ENCODE results near the gene SYT9. TPM values are rescaled to one million over a fixed set of nuclear protein-coding genes. Genes with fewer than 3 reads are reported as not detected.

The SYT9 gene
- total and polyA plus RNA-seq, 10 of the 15 experiments (the other 5 are each of a cell fraction or from before 2014, with no cell fraction given), result 0.03 TPM; not detected in 9

GRCh38 chr11:7437696-7438095 is 186.0 kb downstream of the SYT9 start:
- no peak for TF ChIP-seq CEBPZ (IDR thresholded peaks at IDR 0.05; ENCODE audit: low read depth, low read length)
- no peak for TF ChIP-seq BHLHE40 (IDR thresholded peaks at IDR 0.05; ENCODE audit: borderline replicate concordance in 1 of 2, low read depth in 2 of 2, low read length in 1 of 2)
- no peak for TF ChIP-seq TAF1 (IDR thresholded peaks at IDR 0.05; ENCODE audit: borderline replicate concordance, low read depth, low read length)
- no peak for TF ChIP-seq PBX3 (IDR thresholded peaks at IDR 0.05; ENCODE audit: insufficient replicate concordance, low read depth, low read length)
- no peak for TF ChIP-seq E2F8 (IDR thresholded peaks at IDR 0.05; ENCODE audit: low read depth, partially characterized antibody)
- CTCF ChIA-PET, result interaction anchor here (0.5 to 2.3 kb wide), 5 partner anchors 10 to 596 kb away, joined by 3 to 16 read pairs (median 4); partner anchors contain the start of gene PPFIBP2

More at GRCh38 chr11:7437696-7438095, 186.0 kb downstream of the SYT9 start:
- no peak overlapping the region for H3K4me3 ChIP-seq
- DNase-seq (ENCODE audit: low read depth, low spot score) (no peak), FAIRE-seq (no peak), ATAC-seq (no peak)
- POLR2A ChIA-PET, result no interaction called here
- RAD21 ChIA-PET (ENCODE audit: unreplicated experiment), result interaction anchor here (1.5 kb wide), 1 partner anchor 74 kb away, joined by 7 read pairs; no protein-coding TSS in a partner anchor
- H3K9me3 ChIP-seq (replicated peaks; ENCODE audit: control insufficient read depth, insufficient read depth, low read length), result no peaks in the 10 kb centered on the region
- H3K4me1 ChIP-seq (ENCODE audit: control insufficient read depth, insufficient read depth, low read length), result 0 out of 2 replicates have a peak, but pooled peaks cover 5% of the 10 kb centered on the region
- no peaks in the 10 kb centered on the region for H3K27me3 ChIP-seq (replicated peaks in 1 of 2; ENCODE audit: control insufficient read depth in 2 of 2, insufficient read depth in 2 of 2, low read length in 1 of 2)
- intact Hi-C loops (cut with micrococcal nuclease; ENCODE audit: unreplicated experiment), result no loop called here
- H3K79me2 ChIP-seq (ENCODE audit: control insufficient read depth, insufficient read depth, low read length), result no peaks in the 10 kb centered on the region
- SMC1A ChIA-PET (ENCODE audit: uncharacterized antibody, unreplicated experiment), result interaction anchor here (1.3 to 2.0 kb wide), 5 partner anchors 9 to 252 kb away, joined by 3 to 6 read pairs (median 4); no protein-coding TSS in a partner anchor
- H3K27ac ChIP-seq (ENCODE audit: control insufficient read depth, insufficient read depth), result no peak overlapping the region
- no peaks in the 10 kb centered on the region for H4K20me1 ChIP-seq (ENCODE audit: control insufficient read depth, insufficient read depth)
- H3K4me2 ChIP-seq (ENCODE audit: control insufficient read depth, insufficient read depth), result no peak overlapping the region
- 96% methylated on average over 3 of the region's 3 CpGs for WGBS (ENCODE audit: insufficient coverage, insufficient replicate concordance, low lambda C conversion rate, missing lambda C conversion rate)
- no peak overlapping the region for H2AFZ ChIP-seq (ENCODE audit: control insufficient read depth, low read depth, low read length)
- in situ Hi-C loops (cut with MboI), result no loop called here
- no peaks in the 10 kb centered on the region for H3K36me3 ChIP-seq (ENCODE audit: control insufficient read depth in 2 of 2, insufficient read depth in 2 of 2, low read length in 1 of 2)
- BruUV-seq (replicated peaks), result no TSS peak
- H3K9ac ChIP-seq (ENCODE audit: control insufficient read depth, insufficient read depth, low read length), result no peak overlapping the region

All from GM12878 (cell line).